ENCODE results near the gene PHF20. TPM values are rescaled to one million over a fixed set of nuclear protein-coding genes. Genes with fewer than 3 reads are reported as not detected.
"Not testable (repeated sequence)": the region's sequence is repeated elsewhere in the genome, so short reads cannot be mapped to it uniquely, and the experiment has no call there.

PHF20 gene
- total RNA-seq, 1 experiment from 2014 or later: 81.2 TPM

DNA sequence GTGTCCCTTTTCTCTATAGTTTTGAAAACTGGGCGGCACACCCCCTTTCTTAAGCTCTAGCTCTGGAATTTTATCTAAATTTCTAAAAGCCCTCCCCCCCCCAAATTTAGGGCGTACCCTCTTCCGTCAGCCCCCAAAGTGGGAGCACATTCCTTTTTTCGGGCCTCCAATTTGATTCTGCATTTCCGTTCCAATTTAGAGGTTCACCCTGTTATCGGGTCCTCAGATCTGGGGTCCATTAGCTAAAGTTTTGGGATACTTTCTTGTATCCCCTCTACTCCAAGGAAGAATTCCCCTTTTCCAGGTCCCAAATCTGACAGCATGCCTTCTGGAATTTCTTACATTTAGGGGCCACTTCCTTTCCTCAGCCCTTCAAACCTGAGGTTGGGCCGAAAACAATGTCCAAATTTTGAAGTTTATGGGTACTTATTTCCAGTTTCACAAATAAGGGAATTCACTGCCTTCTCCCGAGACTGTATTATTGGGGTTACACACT, 796 bp downstream of the PHF20 start:
- DNase-seq (ENCODE audit: low spot score): no peak
- in situ Hi-C loops (cut with HindIII; ENCODE audit: low sequenced_read_pairs): no loop called here

- DNase-seq (ENCODE audit: low spot score): no peak
- in situ Hi-C loops (cut with HindIII; ENCODE audit: low sequenced_read_pairs): no loop called here
Measured at GRCh38 chr20:35773154-35773751, 1.4 kb downstream of the PHF20 start.

GRCh38 chr20:35774391-35774790, 2.6 kb downstream of the PHF20 start:
- in situ Hi-C loops (cut with HindIII; ENCODE audit: low sequenced_read_pairs): no loop called here
- DNase-seq (ENCODE audit: low spot score): no peak

DNA sequence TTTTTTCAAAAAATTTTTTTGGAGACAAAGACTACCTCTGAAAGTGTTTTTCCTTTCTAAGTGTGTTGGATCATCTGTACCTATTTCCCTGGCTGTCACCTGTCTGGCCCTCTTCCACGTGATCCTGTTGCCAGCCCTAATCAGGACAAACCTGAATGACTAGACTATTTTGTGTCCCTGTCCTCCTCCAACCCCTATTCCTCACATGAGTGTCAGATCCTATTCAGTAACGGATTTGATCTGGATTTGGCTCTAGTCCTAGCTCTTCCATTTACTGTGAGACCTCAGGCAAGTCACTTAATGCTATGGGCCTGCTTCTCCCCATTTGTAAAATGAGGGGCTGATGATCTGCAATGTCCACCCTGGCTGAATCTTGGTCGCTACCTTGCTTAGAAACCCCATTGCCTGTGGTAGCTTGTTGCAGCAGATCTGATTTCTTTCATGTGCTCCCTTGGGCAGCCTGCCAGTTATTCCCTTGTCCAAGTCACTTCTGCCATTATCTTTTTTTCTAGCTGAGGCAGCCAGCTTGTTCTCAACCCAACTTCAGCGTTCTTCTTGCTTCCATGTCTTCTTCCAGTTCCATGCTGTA, 4.8 kb downstream of the PHF20 start:
- DNase-seq (ENCODE audit: low spot score): peak; percentile 68
- in situ Hi-C loops (cut with HindIII; ENCODE audit: low sequenced_read_pairs): no loop called here

DNA sequence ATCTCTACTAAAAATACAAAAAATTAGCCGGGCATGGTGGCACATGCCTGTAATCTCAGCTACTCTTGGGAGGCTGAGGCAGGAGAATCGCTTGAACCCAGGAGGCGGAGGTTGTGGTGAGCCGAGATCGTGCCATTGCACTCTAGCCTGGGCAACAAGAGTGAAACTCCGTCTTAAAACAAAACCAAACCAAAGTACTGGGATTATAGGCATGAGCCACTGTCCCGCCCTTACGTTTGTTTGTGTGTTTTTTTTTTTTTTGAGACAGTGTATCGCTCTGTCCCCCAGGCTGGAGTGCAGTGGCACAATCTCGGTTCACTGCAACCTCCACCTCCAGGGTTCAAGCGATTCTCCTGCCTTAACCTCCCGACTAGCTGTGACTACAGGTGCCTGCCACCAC, 12.0 kb downstream of the PHF20 start:
- DNase-seq (ENCODE audit: low spot score); in situ Hi-C loops (cut with HindIII; ENCODE audit: low sequenced_read_pairs): not testable (repeated sequence)

- DNase-seq (ENCODE audit: low spot score); in situ Hi-C loops (cut with HindIII; ENCODE audit: low sequenced_read_pairs): not testable (repeated sequence)
Measured at GRCh38 chr20:35785541-35785940, 13.7 kb downstream of the PHF20 start.

- DNase-seq (ENCODE audit: low spot score): no peak
- in situ Hi-C loops (cut with HindIII; ENCODE audit: low sequenced_read_pairs): no loop called here
Measured at GRCh38 chr20:35788796-35789195, 17.0 kb downstream of the PHF20 start.

GRCh38 chr20:35791097-35791496, 19.3 kb downstream of the PHF20 start:
- no peak for DNase-seq (ENCODE audit: low spot score)
- in situ Hi-C loops (cut with HindIII; ENCODE audit: low sequenced_read_pairs): no loop called here

DNA sequence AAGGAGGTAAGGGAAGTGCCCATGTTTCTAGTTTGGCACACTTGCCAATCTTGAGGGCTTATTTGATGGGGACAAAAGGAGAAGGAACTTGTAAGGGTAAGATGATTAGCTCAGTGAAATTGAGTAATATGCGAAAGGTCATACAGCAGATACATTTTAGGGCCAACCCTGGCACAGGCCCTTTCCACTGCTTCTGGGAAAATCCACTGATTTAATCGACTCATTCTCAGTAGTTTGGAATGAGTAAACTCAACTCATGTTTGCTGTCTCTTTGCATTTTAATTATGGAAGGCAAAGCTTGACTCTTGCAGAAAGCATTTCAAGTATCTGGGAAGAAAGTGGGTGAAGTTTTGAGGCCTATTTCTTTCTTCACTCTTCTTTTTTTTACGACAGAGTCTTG, 20.0 kb downstream of the PHF20 start:
- no peak for DNase-seq (ENCODE audit: low spot score)
- in situ Hi-C loops (cut with HindIII; ENCODE audit: low sequenced_read_pairs): no loop called here

DNA sequence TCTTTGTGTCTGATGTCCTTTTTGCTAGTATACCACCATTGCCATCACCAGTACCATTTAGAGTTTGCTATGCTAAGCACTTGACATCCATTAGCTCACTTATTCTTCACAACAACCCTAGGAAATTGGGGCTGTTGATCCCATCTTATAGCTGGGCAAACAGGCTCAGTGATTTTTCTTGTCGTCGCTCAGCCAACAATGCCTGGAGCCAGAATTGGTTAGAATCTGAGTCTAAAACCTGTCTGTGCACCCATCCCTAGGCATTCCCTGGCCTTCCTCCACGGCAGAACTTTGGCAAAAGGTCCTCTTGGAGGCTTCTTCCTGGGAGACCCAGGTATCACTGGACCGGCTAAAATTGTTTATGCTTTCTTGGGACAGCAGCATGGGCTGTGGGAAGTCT, 20.9 kb downstream of the PHF20 start:
- in situ Hi-C loops (cut with HindIII; ENCODE audit: low sequenced_read_pairs): no loop called here
- no peak for DNase-seq (ENCODE audit: low spot score)

DNA sequence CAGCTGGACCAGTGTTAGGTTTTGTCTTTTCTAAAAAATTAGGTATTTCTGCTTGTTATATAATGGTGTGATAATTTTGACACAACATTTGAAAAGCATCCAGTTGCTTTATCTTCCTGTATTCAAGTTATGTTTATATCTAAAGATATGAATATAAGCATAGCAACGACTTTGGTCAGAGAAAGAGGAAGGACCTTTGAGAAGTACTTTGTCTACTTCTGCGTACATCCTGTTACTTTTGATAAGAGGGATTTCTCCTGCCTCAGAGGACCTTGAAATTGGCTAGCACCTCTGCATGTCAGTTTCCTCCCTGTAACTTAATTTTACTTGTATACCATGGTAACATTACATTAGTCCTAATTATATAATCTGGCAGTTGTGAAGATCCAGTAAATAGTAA, 24.8 kb downstream of the PHF20 start:
- no peak for DNase-seq (ENCODE audit: low spot score)
- in situ Hi-C loops (cut with HindIII; ENCODE audit: low sequenced_read_pairs): no loop called here

DNA sequence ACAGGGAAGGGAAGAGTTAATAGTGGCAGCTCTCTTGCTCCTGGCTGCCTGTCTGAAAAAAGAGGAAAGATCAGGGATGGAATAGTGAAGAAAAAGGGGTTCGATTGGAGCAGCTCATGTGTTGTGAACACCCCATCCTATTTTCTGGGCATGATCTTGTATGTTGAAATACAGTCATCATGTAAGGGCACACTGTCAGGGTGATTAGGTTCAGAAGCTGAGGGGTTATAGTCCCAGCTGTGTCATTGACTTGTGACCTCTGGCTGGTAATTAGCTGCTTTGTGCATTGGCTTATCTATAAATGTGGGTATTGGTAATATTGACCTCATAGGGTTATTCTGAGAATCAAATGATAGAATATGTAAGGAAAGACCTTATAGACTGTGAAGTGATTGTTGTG, 30.1 kb downstream of the PHF20 start:
- in situ Hi-C loops (cut with HindIII; ENCODE audit: low sequenced_read_pairs): no loop called here
- DNase-seq (ENCODE audit: low spot score): no peak

- DNase-seq (ENCODE audit: low spot score): no peak
- in situ Hi-C loops (cut with HindIII; ENCODE audit: low sequenced_read_pairs): no loop called here
Measured at GRCh38 chr20:35806075-35806474, 34.3 kb downstream of the PHF20 start.

DNA sequence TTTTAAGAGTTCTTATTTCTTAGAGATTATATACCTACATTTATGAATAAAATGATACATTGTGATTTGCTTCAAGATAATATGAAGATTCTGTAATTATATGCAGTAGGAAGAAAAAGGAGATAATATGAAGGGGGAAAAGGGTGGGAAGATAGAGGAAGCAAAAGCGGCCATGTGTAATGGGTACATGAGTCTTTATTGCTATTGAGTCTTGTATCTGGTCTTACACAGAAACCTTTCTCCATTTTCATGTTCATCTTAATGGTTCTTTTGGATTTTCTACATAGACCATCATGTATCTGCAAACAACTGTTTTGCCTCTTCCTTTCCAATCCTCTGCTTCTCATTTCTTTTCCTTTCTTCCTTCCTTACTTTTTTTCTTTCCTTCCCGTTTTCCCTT, 36.1 kb downstream of the PHF20 start:
- no peak for DNase-seq (ENCODE audit: low spot score)
- in situ Hi-C loops (cut with HindIII; ENCODE audit: low sequenced_read_pairs): no loop called here

- DNase-seq (ENCODE audit: low spot score): no peak
- in situ Hi-C loops (cut with HindIII; ENCODE audit: low sequenced_read_pairs): no loop called here
Measured at GRCh38 chr20:35820715-35821114, 48.9 kb downstream of the PHF20 start.

- DNase-seq (ENCODE audit: low spot score): no peak
- in situ Hi-C loops (cut with HindIII; ENCODE audit: low sequenced_read_pairs): no loop called here
Measured at GRCh38 chr20:35821807-35822242, 50.0 kb downstream of the PHF20 start.

GRCh38 chr20:35823147-35823546, 51.3 kb downstream of the PHF20 start:
- in situ Hi-C loops (cut with HindIII; ENCODE audit: low sequenced_read_pairs): no loop called here
- DNase-seq (ENCODE audit: low spot score): no peak

- DNase-seq (ENCODE audit: low spot score): no peak
- in situ Hi-C loops (cut with HindIII; ENCODE audit: low sequenced_read_pairs): no loop called here
Measured at GRCh38 chr20:35823937-35824336, 52.1 kb downstream of the PHF20 start.

GRCh38 chr20:35826397-35826998, 54.7 kb downstream of the PHF20 start:
- in situ Hi-C loops (cut with HindIII; ENCODE audit: low sequenced_read_pairs): no loop called here
- no peak for DNase-seq (ENCODE audit: low spot score)

DNA sequence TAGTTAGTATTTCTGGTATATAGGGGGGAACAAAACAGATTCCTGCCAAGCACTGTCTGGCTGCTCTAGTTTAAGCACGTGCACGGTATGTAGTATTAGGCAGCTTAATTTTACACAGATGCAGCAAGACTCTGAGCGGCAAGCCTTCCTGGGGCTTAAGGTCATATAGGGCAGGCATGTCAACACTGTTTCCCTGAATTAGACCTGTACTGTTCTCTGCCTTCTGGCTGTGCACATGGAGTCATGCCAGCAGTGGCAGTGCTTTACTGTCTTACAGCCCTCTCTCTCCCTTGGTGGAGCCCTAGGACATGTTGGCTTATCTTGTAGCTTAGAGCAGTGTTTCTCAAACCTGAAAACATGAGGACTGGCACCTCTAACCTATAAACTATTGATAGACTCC, 56.6 kb downstream of the PHF20 start:
- in situ Hi-C loops (cut with HindIII; ENCODE audit: low sequenced_read_pairs): no loop called here
- peak; percentile 91 for DNase-seq (ENCODE audit: low spot score)

GRCh38 chr20:35828916-35829315, 57.1 kb downstream of the PHF20 start:
- DNase-seq (ENCODE audit: low spot score): peak; percentile 19
- in situ Hi-C loops (cut with HindIII; ENCODE audit: low sequenced_read_pairs): no loop called here

Data from G401 (cell line).